ENCODE data around the gene NARF.

NARF gene

GRCh38 chr17:82435103-82435502 lies 23.4 kb upstream of the NARF start:
- H3K27me3 ChIP-seq (ENCODE audit: low read depth, low read length), result no peaks in the 10 kb centered on the region
- H3K9me3 ChIP-seq (ENCODE audit: control insufficient read depth in 1 of 2, low read length in 2 of 2), result no peaks in the 10 kb centered on the region
- no peak overlapping the region for H3K4me3 ChIP-seq (ENCODE audit: low read depth in 1 of 2, low read length in 2 of 2)
- no peak overlapping the region for H3K27ac ChIP-seq (ENCODE audit: low read length)
- H3K4me1 ChIP-seq (ENCODE audit: control insufficient read depth in 1 of 2, insufficient read depth in 2 of 2, low read length in 2 of 2), result no peaks in the 10 kb centered on the region
- H3K36me3 ChIP-seq (ENCODE audit: control insufficient read depth in 1 of 2, insufficient read depth in 2 of 2, low read length in 2 of 2), result peaks cover 0 to 19% of the 10 kb centered on the region in 2 donors

- no peak overlapping the region for H3K27ac ChIP-seq (ENCODE audit: low read length)
- H3K4me1 ChIP-seq (ENCODE audit: control insufficient read depth in 1 of 2, insufficient read depth in 2 of 2, low read length in 2 of 2), result no peaks in the 10 kb centered on the region
- no peak overlapping the region for H3K4me3 ChIP-seq (ENCODE audit: low read depth in 1 of 2, low read length in 2 of 2)
- no peaks in the 10 kb centered on the region for H3K9me3 ChIP-seq (ENCODE audit: control insufficient read depth in 1 of 2, low read length in 2 of 2)
- H3K36me3 ChIP-seq (ENCODE audit: control insufficient read depth in 1 of 2, insufficient read depth in 2 of 2, low read length in 2 of 2), result peaks cover 0 to 19% of the 10 kb centered on the region in 2 donors
- no peaks in the 10 kb centered on the region for H3K27me3 ChIP-seq (ENCODE audit: low read depth, low read length)
These were observed 22.6 kb upstream of the NARF start for GRCh38 chr17:82435601-82436583.

GRCh38 chr17:82436601-82437324 lies 21.8 kb upstream of the NARF start:
- no peaks in the 10 kb centered on the region for H3K9me3 ChIP-seq (ENCODE audit: control insufficient read depth in 1 of 2, low read length in 2 of 2)
- no peak overlapping the region for H3K27ac ChIP-seq (ENCODE audit: low read length)
- no peaks in the 10 kb centered on the region for H3K4me1 ChIP-seq (ENCODE audit: control insufficient read depth in 1 of 2, insufficient read depth in 2 of 2, low read length in 2 of 2)
- peaks cover 0 to 19% of the 10 kb centered on the region in 2 donors for H3K36me3 ChIP-seq (ENCODE audit: control insufficient read depth in 1 of 2, insufficient read depth in 2 of 2, low read length in 2 of 2)
- H3K27me3 ChIP-seq (ENCODE audit: low read depth, low read length), result no peaks in the 10 kb centered on the region
- no peak overlapping the region for H3K4me3 ChIP-seq (ENCODE audit: low read depth in 1 of 2, low read length in 2 of 2)

GRCh38 chr17:82437325-82437668 lies 21.2 kb upstream of the NARF start:
- H3K27me3 ChIP-seq (ENCODE audit: low read depth, low read length), result no peaks in the 10 kb centered on the region
- H3K36me3 ChIP-seq (ENCODE audit: control insufficient read depth in 1 of 2, insufficient read depth in 2 of 2, low read length in 2 of 2), result peaks cover 0 to 21% of the 10 kb centered on the region in 2 donors
- no peaks in the 10 kb centered on the region for H3K4me1 ChIP-seq (ENCODE audit: control insufficient read depth in 1 of 2, insufficient read depth in 2 of 2, low read length in 2 of 2)
- H3K9me3 ChIP-seq (ENCODE audit: control insufficient read depth in 1 of 2, low read length in 2 of 2), result no peaks in the 10 kb centered on the region
- H3K4me3 ChIP-seq (ENCODE audit: low read depth in 1 of 2, low read length in 2 of 2), result no peak overlapping the region
- H3K27ac ChIP-seq (ENCODE audit: low read length), result no peak overlapping the region

GRCh38 chr17:82438401-82439193 lies 19.9 kb upstream of the NARF start:
- Histone ChIP-seq H3K4me3 (ENCODE audit: low read depth in 1 of 2, low read length in 2 of 2) (no peak overlapping the region), H3K9me3 (ENCODE audit: control insufficient read depth in 1 of 2, low read length in 2 of 2) (no peaks in the 10 kb centered on the region), H3K36me3 (ENCODE audit: control insufficient read depth in 1 of 2, insufficient read depth in 2 of 2, low read length in 2 of 2) (peaks cover 0 to 34% of the 10 kb centered on the region in 2 donors), H3K27ac (ENCODE audit: low read length) (no peak overlapping the region), H3K4me1 (ENCODE audit: control insufficient read depth in 1 of 2, insufficient read depth in 2 of 2, low read length in 2 of 2) (no peaks in the 10 kb centered on the region), H3K27me3 (ENCODE audit: low read depth, low read length) (no peaks in the 10 kb centered on the region)

GRCh38 chr17:82439194-82439828 lies 19.2 kb upstream of the NARF start:
- Histone ChIP-seq H3K36me3 (ENCODE audit: control insufficient read depth in 1 of 2, insufficient read depth in 2 of 2, low read length in 2 of 2) (peaks cover 0 to 40% of the 10 kb centered on the region in 2 donors), H3K27me3 (ENCODE audit: low read depth, low read length) (no peaks in the 10 kb centered on the region), H3K4me3 (ENCODE audit: low read depth in 1 of 2, low read length in 2 of 2) (no peak overlapping the region), H3K9me3 (ENCODE audit: control insufficient read depth in 1 of 2, low read length in 2 of 2) (no peaks in the 10 kb centered on the region), H3K27ac (ENCODE audit: low read length) (no peak overlapping the region), H3K4me1 (ENCODE audit: control insufficient read depth in 1 of 2, insufficient read depth in 2 of 2, low read length in 2 of 2) (no peaks in the 10 kb centered on the region)

- Histone ChIP-seq H3K9me3 (ENCODE audit: control insufficient read depth in 1 of 2, low read length in 2 of 2) (no peaks in the 10 kb centered on the region), H3K27me3 (ENCODE audit: low read depth, low read length) (no peaks in the 10 kb centered on the region), H3K36me3 (ENCODE audit: control insufficient read depth in 1 of 2, insufficient read depth in 2 of 2, low read length in 2 of 2) (peaks cover 0 to 43% of the 10 kb centered on the region in 2 donors), H3K4me3 (ENCODE audit: low read depth in 1 of 2, low read length in 2 of 2) (no peak overlapping the region), H3K4me1 (ENCODE audit: control insufficient read depth in 1 of 2, insufficient read depth in 2 of 2, low read length in 2 of 2) (no peaks in the 10 kb centered on the region), H3K27ac (ENCODE audit: low read length) (no peak overlapping the region)
These were observed 18.6 kb upstream of the NARF start for GRCh38 chr17:82439829-82440365.

GRCh38 chr17:82440469-82440981 lies 18.0 kb upstream of the NARF start:
- no peak overlapping the region for H3K27ac ChIP-seq (ENCODE audit: low read length)

GRCh38 chr17:82440991-82441627 lies 17.4 kb upstream of the NARF start:
- H3K27me3 ChIP-seq (ENCODE audit: low read depth, low read length), result no peaks in the 10 kb centered on the region
- no peak overlapping the region for H3K4me3 ChIP-seq (ENCODE audit: low read depth in 1 of 2, low read length in 2 of 2)
- peaks cover 0 to 7% of the 10 kb centered on the region in 2 donors for H3K4me1 ChIP-seq (ENCODE audit: control insufficient read depth in 1 of 2, insufficient read depth in 2 of 2, low read length in 2 of 2)
- H3K27ac ChIP-seq (ENCODE audit: low read length), result no peak overlapping the region
- peaks cover 0 to 40% of the 10 kb centered on the region in 2 donors for H3K36me3 ChIP-seq (ENCODE audit: control insufficient read depth in 1 of 2, insufficient read depth in 2 of 2, low read length in 2 of 2)
- H3K9me3 ChIP-seq (ENCODE audit: control insufficient read depth in 1 of 2, low read length in 2 of 2), result no peaks in the 10 kb centered on the region

More at GRCh38 chr17:82440469-82440981, 18.0 kb upstream of the NARF start:
- Histone ChIP-seq H3K9me3 (ENCODE audit: control insufficient read depth in 1 of 2, low read length in 2 of 2) (no peaks in the 10 kb centered on the region), H3K4me1 (ENCODE audit: control insufficient read depth in 1 of 2, insufficient read depth in 2 of 2, low read length in 2 of 2) (peaks cover 0 to 2% of the 10 kb centered on the region in 2 donors), H3K4me3 (ENCODE audit: low read depth in 1 of 2, low read length in 2 of 2) (no peak overlapping the region), H3K36me3 (ENCODE audit: control insufficient read depth in 1 of 2, insufficient read depth in 2 of 2, low read length in 2 of 2) (peaks cover 0 to 43% of the 10 kb centered on the region in 2 donors), H3K27me3 (ENCODE audit: low read depth, low read length) (no peaks in the 10 kb centered on the region)
